C4-2B (cell line): ENCODE data around the gene BARX1.

ENCODE experiments used
- CTCF ChIP-seq: fragments of 450-650 bp; conservative IDR thresholded peaks from 2 replicates; pipeline ENCODE4 v1.5.1; 2017; ENCODE audit warnings: mild to moderate bottlenecking
- ZFX ChIP-seq: fragments of 450-650 bp; IDR thresholded peaks from 2 replicates; pipeline ENCODE4 v1.6.1; 2017

GRCh38 chr9:93963969-93964368 lies 8.8 kb upstream of the BARX1 start:
- TF ChIP-seq CTCF = no peak
- no peak for TF ChIP-seq ZFX
